Stimulated activated CD8-positive, alpha-beta memory T cell treated with anti-CD3 and anti-CD28 coated beads, Interleukin-15, amount 100 ng/mL, for 1 hour (primary cell): ENCODE data around the gene CHAT.

Source experiments
- DNase-seq: peaks from one replicate; pipeline ENCODE4 v3.0.0-alpha.2; 2020; ENCODE audit warnings: low read depth

Gene CHAT

DNA sequence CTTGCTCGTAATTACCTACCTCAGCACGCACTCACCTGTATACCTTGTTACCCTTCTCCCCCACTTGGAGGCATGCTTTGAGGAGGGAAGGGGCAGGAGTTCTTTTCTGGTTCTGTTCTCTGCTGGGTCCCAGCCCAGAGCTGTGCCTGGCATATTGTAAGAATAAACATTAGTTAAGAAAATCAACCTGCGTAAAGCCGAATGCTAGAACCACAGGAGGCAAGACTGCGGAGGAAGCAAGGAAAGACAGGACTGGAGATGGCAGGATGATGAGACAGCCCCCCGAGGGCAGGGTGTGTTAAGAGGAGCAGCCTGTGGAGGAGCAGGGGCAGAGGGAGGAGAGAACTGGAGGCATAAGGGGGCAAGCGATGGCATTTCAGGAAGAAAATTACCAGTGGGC lies 75.1 kb downstream of the CHAT start:
- no peak for DNase-seq

DNA sequence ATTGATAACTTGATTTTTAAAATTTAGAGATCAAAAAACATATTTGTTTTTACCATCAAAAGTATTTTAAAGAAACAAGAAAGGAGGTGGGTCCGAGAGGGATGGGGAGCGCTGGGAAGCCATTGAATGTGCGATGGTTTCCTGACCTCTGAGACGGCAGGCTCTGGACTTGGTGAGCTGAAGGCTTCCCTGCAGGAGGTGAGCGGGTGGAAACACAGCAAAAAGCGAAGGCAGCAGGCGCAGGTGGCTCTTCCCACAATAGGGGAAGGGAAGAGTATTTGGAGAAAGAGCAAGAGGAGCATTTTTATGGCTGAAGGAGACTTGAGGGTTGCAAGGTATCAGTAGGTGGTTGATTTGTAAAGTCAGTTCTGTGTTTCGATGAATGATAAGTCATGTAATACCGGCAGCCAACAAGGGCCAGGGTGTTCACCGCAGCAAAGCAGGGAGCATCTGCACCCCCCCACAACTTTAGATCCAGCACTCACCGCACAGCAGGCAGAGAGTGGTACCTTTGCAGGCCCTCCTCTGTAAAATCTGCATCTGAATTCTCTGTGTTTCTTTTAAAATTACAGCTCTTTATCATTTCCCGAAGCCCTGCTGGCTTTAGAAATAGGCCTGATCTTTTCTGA lies 76.2 kb downstream of the CHAT start:
- DNase-seq = no peak

GRCh38 chr10:49690698-49691356 lies 77.0 kb downstream of the CHAT start:
- DNase-seq = no peak

DNA sequence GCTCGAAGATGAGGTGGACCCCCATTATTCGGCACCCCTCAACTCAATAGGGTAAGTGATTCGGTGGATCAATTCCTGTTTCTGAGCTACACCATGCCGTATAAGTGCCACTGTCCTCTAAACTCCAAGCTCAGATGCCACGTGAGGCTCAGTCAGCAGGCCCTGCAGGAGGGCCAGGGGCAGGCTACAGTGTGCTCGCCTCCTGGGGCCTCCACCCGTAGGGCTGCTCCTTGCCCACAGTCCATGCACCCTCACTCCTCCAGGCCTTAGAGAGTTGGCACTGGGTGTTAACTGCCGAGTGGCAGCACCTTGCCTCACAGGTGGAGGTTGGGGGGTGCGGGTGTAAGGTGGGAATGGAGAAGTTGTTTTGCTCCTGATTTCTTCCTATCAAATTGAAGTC lies 77.8 kb downstream of the CHAT start:
- DNase-seq = no peak

GRCh38 chr10:49694466-49694865 lies 80.6 kb downstream of the CHAT start:
- no peak for DNase-seq

DNA sequence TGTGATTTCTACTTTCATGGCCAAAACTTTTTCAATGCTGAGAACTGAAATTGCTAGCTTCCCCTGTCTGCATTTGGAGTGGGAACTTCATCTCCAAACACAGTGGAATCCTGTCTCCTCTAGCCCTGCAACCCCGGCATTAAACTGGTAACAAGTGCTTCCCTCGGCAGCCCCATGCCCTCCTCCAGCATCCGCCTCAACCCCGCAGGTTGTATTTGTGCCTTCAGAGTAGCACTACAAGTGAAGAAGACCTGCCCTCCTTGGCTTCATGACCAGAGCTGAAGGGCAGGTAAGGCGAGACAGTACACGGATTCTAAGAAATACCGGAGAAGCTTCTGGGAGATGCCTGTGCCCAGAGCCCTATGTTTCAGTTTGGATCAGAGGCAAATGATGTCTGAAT lies 82.5 kb downstream of the CHAT start:
- DNase-seq = no peak

GRCh38 chr10:49698679-49699078 lies 84.8 kb downstream of the CHAT start:
- no peak for DNase-seq

DNA sequence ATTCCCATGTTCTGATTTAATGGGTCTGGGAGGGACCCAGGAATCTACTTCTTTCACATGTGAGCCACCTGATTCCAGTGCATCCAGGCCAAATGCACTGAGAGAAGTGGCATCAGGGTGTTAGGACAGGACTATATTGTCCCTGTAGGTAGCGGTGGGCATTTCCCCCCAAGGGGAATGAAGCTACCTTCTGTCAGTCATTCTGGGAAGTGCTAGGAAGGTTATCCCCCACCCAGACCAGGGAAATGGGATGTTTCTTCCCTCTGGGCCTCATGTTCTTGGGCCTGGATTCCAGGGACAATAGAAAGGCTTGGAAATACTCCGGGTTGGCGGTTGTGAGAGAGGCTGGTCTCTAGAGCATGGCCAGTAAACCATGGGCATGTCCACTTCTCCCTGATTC lies 86.4 kb downstream of the CHAT start:
- DNase-seq = no peak

- DNase-seq = no peak
Observed at GRCh38 chr10:49700997-49701396, 87.2 kb downstream of the CHAT start.

- no peak for DNase-seq
Observed at GRCh38 chr10:49707585-49707984, 93.7 kb downstream of the CHAT start.

GRCh38 chr10:49709934-49710333 lies 96.1 kb downstream of the CHAT start:
- no peak for DNase-seq

DNA sequence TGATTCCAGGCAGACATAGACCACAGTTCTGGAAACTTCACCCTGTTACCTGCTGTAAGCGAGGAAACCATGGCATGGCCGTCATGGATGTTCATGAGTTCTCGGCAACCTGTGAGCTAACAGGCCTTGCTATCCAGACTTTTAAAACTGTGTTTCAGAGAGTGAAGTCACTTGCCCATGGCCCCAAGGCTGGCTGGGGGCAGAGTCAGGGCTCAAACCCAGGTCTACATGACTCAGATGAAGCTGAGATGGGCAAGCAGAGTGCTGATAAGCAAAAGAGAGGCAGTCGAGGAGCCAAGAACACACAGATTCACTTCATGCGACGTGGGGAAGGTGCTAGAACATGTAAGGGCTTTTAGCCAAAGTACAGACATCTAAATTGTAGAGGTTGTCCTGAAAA lies 97.1 kb downstream of the CHAT start:
- no peak for DNase-seq

DNA sequence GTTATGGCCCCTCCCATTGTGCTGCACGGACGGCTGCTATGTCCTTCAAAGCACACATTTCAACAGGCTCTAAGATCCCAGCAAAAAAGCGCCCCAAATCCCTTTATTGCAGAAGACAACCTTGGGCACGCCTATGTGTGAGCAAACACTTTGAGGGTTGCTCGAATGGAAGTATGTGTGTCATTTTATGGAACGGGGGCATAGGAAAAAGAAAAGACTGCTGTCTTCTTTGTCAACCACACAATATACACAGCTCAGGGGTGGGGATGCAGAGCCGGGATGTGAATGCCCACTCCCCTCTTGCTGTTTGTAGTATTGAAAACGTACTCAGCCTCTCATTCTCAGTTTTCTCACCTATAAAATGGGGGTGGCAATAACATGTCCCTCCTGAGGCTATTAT lies 97.6 kb downstream of the CHAT start:
- DNase-seq = no peak

- no peak for DNase-seq
Observed at GRCh38 chr10:49713266-49713665, 99.4 kb downstream of the CHAT start.
